OCI-LY7 (cell line): ENCODE measurements around the gene NTF3. TPM values are rescaled to one million over a fixed set of nuclear protein-coding genes. Genes with fewer than 3 reads are reported as not detected.

Experiments used
- BruUV-seq: library from RNA; stranded (reverse); fragments of 400-500 nt; replicated peaks from 2 replicates; lab custom pipeline; 2021; lab: Mats Ljungman, UMichigan
- CTCF ChIA-PET: fragments of 300-600 bp; sonication (Branson Sonifier 250); formaldehyde crosslinking; loops from one replicate; lab custom pipeline; 2022; ENCODE audit warnings: antibody characterized with exemption; ENCODE audit not compliant: unreplicated experiment; lab: Charles Lee
- POLR2A ChIA-PET: fragments of 300-600 bp; sonication (Branson Sonifier 250); formaldehyde crosslinking; loops from one replicate; lab custom pipeline; 2022; ENCODE audit warnings: antibody characterized with exemption; lab: Charles Lee
- DNase-seq: peaks from one replicate; pipeline ENCODE4 v3.0.0-alpha.2; 2015; ENCODE audit warnings: low spot score
- H2AFZ ChIP-seq: fragments of 200-600 bp; sonication (generic), shearing (Covaris generic); 2 replicates; pipeline ENCODE4 v1.6.1; 2014; ENCODE audit warnings: mild to moderate bottlenecking, antibody characterized with exemption, low read length, moderate library complexity
- H3K27ac ChIP-seq: fragments of 200-600 bp; sonication (generic); 2 replicates; pipeline ENCODE4 v1.5.1; 2014; ENCODE audit warnings: mixed run types, low read depth, mild to moderate bottlenecking, moderate library complexity, low read length, inconsistent platforms; ENCODE audit not compliant: poor library complexity, severe bottlenecking
- H3K36me3 ChIP-seq: fragments of 200-600 bp; sonication (generic); 2 replicates; pipeline ENCODE4 v1.6.1; 2014; ENCODE audit warnings: mild to moderate bottlenecking, antibody characterized with exemption, low read length, moderate library complexity, mixed read lengths; ENCODE audit not compliant: insufficient read depth
- H3K4me1 ChIP-seq: fragments of 200-600 bp; sonication (generic); 2 replicates; pipeline ENCODE4 v1.5.1; 2014; ENCODE audit warnings: mild to moderate bottlenecking, low read length; ENCODE audit not compliant: insufficient read depth, poor library complexity, severe bottlenecking
- H3K4me2 ChIP-seq: fragments of 200-600 bp; sonication (generic); 2 replicates; pipeline ENCODE4 v1.6.1; 2014; ENCODE audit warnings: mild to moderate bottlenecking, low read length
- H3K4me3 ChIP-seq: fragments of 200-600 bp; sonication (generic); 2 replicates; pipeline ENCODE4 v1.5.1; 2014; ENCODE audit warnings: mild to moderate bottlenecking, low read depth, low read length; ENCODE audit not compliant: poor library complexity, severe bottlenecking
- H3K79me2 ChIP-seq: fragments of 200-600 bp; sonication (generic); 2 replicates; pipeline ENCODE4 v1.6.1; 2016; ENCODE audit warnings: low read depth, mild to moderate bottlenecking, low read length, moderate library complexity, mixed read lengths; ENCODE audit not compliant: insufficient read depth
- H3K9me2 ChIP-seq: fragments of 200-600 bp; sonication (generic); 2 replicates; pipeline ENCODE4 v1.6.1; 2016; ENCODE audit warnings: mild to moderate bottlenecking, low read length, mixed read lengths; ENCODE audit not compliant: insufficient read depth
- H3K9me3 ChIP-seq: fragments of 200-600 bp; sonication (generic); 2 replicates; pipeline ENCODE4 v1.6.1; 2014; ENCODE audit warnings: mild to moderate bottlenecking, mixed run types, low read length, mixed read lengths
- H4K20me1 ChIP-seq: fragments of 200-600 bp; sonication (generic); 2 replicates; pipeline ENCODE4 v1.6.1; 2014; ENCODE audit warnings: mild to moderate bottlenecking, antibody characterized with exemption, low read length, moderate library complexity, mixed read lengths; ENCODE audit not compliant: insufficient read depth
- CTCF ChIP-seq: fragments of 200-600 bp; sonication (generic); conservative IDR thresholded peaks from 2 replicates; pipeline ENCODE4 v1.5.1; 2014; ENCODE audit warnings: mild to moderate bottlenecking, antibody characterized with exemption, low read length, moderate library complexity, mixed read lengths
- EZH2phosphoT487 ChIP-seq: fragments of 200-600 bp; sonication (generic); IDR thresholded peaks from 2 replicates; pipeline ENCODE4 v1.6.1; 2018; ENCODE audit warnings: low read depth, borderline replicate concordance, mild to moderate bottlenecking, mixed run types, antibody characterized with exemption, low read length, moderate library complexity, mixed read lengths
- intact Hi-C: fragments of 100-400 bp; cut with micrococcal nuclease; formaldehyde crosslinking; loops from one replicate; pipeline ENCODE4 v1.10.0; 2022; ENCODE audit not compliant: unreplicated experiment
- total RNA-seq, 2 experiments: library from RNA; depleted of rRNA in 1 of 2; stranded (reverse); fragments of >200 nt in 1 of 2; shearing (Covaris generic) in 1 of 2; gene quantifications; 2 replicates each; pipeline ENCODE4 v1.2.3, GENCODE V29; 2014 to 2022

The NTF3 gene
- total RNA-seq, 2 experiments from 2014 or later, result 9.6 to 11.5 TPM

DNA sequence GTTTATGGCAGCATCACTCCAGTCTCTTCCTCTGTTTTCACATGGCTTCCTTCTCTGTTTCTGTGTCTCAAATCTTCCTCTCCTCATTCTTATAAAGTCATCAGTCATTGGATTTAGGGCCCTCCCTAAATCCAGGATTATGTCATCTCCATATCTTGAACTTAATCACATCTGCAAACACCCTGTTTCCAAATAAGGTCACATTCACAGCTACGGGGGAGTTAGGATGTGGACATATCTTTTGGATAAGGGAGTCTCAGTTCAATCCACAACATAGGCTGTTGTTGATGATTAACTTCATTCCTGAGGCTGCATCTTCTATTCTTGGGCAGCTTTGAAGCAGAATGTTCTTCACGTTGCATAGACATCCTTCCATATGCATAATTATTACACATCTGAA lies 40.3 kb upstream of the NTF3 start:
- Histone ChIP-seq H3K4me3 (no peak overlapping the region), H3K27ac (no peak overlapping the region), H4K20me1 (no peaks in the 10 kb centered on the region), H3K36me3 (no peaks in the 10 kb centered on the region), H3K79me2 (no peaks in the 10 kb centered on the region), H2AFZ (no peak overlapping the region), H3K9me2 (no peaks in the 10 kb centered on the region), H3K4me2 (no peak overlapping the region), H3K4me1 (no peaks in the 10 kb centered on the region), H3K9me3 (no peaks in the 10 kb centered on the region)
- ChIA-PET POLR2A (interaction anchor here (0.6 kb wide), 1 partner anchor 763 kb away, joined by 3 read pairs; no protein-coding TSS in a partner anchor), CTCF (no interaction called here)
- no peak for DNase-seq
- no peak for TF ChIP-seq EZH2phosphoT487
- no peak for TF ChIP-seq CTCF
- no TSS peak for BruUV-seq
- intact Hi-C loops, result no loop called here

DNA sequence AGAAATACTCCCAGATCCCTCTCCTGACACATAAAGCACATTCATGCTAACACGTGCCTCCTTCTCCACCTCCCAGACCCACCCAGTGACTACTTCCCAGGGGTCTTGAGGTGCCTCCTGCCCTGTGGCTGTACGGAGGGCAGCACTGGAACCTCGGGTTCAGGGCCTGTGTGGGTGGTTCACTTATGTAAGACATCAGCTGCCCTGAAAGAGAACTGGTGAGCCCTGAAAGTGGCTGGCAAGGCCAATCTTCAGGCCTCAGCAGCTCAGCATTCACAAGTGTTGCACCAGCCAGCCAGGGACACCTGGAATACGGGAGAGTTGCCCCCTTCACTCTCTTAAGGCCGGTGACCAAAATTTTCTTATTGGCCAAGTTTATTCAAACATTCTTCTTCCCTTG lies 38.9 kb upstream of the NTF3 start:
- Histone ChIP-seq H3K27ac (no peak overlapping the region), H3K4me2 (no peak overlapping the region), H4K20me1 (no peaks in the 10 kb centered on the region), H3K9me3 (no peaks in the 10 kb centered on the region), H3K4me1 (no peaks in the 10 kb centered on the region), H3K36me3 (no peaks in the 10 kb centered on the region), H2AFZ (no peak overlapping the region), H3K9me2 (no peaks in the 10 kb centered on the region), H3K79me2 (no peaks in the 10 kb centered on the region), H3K4me3 (no peak overlapping the region)
- CTCF ChIA-PET, result no interaction called here
- intact Hi-C loops, result no loop called here
- POLR2A ChIA-PET, result no interaction called here
- DNase-seq, result no peak
- TF ChIP-seq CTCF (no peak), EZH2phosphoT487 (no peak)
- no TSS peak for BruUV-seq

- H3K4me3 ChIP-seq, result no peak overlapping the region
- H3K9me3 ChIP-seq, result no peaks in the 10 kb centered on the region
- POLR2A ChIA-PET, result interaction anchor here (1.4 kb wide), 1 partner anchor 17 kb away, joined by 4 read pairs; no protein-coding TSS in a partner anchor
- no peaks in the 10 kb centered on the region for H3K4me1 ChIP-seq
- no peak for DNase-seq
- no peak overlapping the region for H3K27ac ChIP-seq
- BruUV-seq, result no TSS peak
- no peaks in the 10 kb centered on the region for H3K79me2 ChIP-seq
- H4K20me1 ChIP-seq, result no peaks in the 10 kb centered on the region
- TF ChIP-seq CTCF (no peak), EZH2phosphoT487 (no peak)
- no peak overlapping the region for H2AFZ ChIP-seq
- no peaks in the 10 kb centered on the region for H3K9me2 ChIP-seq
- H3K36me3 ChIP-seq, result no peaks in the 10 kb centered on the region
- H3K4me2 ChIP-seq, result no peak overlapping the region
- CTCF ChIA-PET, result no interaction called here
- intact Hi-C loops, result no loop called here
Observed at GRCh38 chr12:5395443-5396271, 36.3 kb upstream of the NTF3 start.
